ENCODE measurements around the gene ASPSCR1.
A peak's percentile ranks its signal among the peaks of the same experiment; 100 is the strongest.

ASPSCR1 gene

DNA sequence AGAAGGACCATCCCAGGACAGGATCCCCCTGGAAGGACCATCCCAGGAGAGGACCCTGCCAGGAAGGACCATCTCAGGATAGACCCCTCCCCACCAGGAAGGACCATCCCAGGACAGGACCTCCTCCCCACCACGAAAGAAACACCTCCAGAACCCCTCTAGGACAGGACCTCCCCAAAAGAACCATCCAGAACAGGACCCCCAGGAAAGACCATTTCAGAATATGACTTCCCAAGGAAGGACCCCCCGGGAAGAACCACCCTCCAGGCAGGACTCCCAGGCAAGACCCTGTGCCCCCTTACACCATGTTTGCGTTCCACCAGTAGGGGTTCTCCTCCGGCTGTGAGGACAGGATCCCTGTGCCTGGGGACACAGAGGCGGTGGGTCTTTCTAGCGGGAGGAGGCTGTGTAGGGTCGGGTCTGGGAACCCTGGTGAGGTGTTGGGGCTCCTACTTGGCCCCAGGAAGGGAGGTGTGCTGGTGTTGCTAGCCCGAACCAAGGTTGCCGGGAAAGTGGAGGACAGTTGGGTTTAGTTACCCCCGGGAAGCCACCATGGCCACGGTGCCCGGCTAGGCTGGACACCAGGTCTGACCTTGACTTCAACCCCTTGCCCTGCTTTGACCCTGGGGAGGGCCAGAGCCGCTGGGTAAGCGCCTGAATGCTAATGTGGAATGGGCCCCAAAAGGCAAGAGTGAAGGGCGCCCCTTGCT lies 18.6 kb upstream of the ASPSCR1 start:
- no peak overlapping the region for H3K4me3 ChIP-seq (ENCODE audit: low read length)

GRCh38 chr17:81959362-81960129 lies 17.9 kb upstream of the ASPSCR1 start:
- DNase-seq (ENCODE audit: low read depth): peak; percentile 35
- H3K4me3 ChIP-seq (ENCODE audit: low read length): no peak overlapping the region
- peak; percentile 40 for TF ChIP-seq CTCF (conservative IDR thresholded peaks at IDR 0.05; ENCODE audit: low read length)

More for the DNA sequence above, 18.6 kb upstream of the ASPSCR1 start:
- TF ChIP-seq CTCF (conservative IDR thresholded peaks at IDR 0.05; ENCODE audit: low read length): no peak
- DNase-seq (ENCODE audit: low read depth): no peak

- H3K4me3 ChIP-seq (ENCODE audit: low read length): no peak overlapping the region
- TF ChIP-seq CTCF (conservative IDR thresholded peaks at IDR 0.05; ENCODE audit: low read length): no peak
- DNase-seq (ENCODE audit: low read depth): no peak
Observed at GRCh38 chr17:81960130-81960958, 17.1 kb upstream of the ASPSCR1 start.

- TF ChIP-seq CTCF (conservative IDR thresholded peaks at IDR 0.05; ENCODE audit: low read length): 0 out of 2 replicates have a peak, but pooled peaks have one; percentile 10
- peak; percentile 26 for DNase-seq (ENCODE audit: low read depth)
- no peak within 1 kb of the TSS for H3K4me3 ChIP-seq (ENCODE audit: low read length)
Observed at GRCh38 chr17:81961087-81961511, 16.3 kb upstream of the ASPSCR1 start, which contains the start of gene NOTUM. TSS of gene NOTUM (minus strand) at chr17:81961187. CDS start at chr17:81960909, 278 bp downstream.

DNA sequence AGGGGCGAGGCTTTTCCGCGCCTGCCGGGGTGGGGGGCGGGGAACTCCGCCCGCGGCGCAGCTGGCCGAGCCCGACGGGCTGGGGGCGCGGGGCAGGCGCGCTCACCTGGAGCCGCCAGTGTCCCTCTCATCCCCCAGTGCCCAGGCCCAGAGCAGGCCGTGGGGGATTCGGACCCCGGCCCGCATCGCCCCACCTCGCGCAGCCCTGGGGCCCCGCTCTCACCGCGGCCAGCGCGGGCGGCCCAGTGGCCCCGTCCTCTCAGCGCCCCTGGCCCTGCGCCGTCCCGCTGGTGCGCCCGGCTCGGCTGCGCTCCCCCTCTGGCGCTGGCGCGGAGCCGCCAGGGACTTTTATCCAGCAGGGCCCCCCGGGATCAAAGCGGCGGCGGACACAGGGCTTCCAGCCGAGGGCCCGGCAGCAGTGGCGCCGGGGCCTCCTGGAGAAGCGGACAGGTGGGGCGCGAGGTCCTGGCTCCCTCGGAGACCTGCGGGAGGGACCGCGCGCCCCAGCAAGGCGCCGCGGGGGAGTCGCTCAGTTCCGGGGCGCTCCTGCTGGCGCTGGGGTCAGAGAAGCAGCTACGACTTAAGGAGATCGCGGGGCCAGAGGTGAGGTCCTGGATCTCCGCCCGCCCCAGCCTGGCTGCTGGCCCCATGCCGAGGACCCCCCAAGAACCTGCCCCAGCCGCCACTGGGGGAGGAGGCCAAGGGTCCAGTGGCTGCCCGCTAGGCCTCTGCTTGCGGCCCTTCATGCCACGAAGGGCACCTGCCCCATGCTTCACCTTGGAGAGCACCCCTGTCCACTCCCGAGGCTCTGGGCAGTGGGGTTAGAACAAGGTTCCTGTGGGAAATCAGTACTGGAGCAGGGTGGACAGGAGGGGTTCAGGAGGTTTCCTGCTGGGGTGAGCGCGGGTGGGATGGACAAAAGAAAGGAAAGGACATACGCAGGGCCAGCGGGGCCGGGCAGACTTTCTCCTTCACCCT lies 15.6 kb upstream of the ASPSCR1 start:
- no peak for DNase-seq (ENCODE audit: low read depth)
- TF ChIP-seq CTCF (conservative IDR thresholded peaks at IDR 0.05; ENCODE audit: low read length): no peak
- H3K4me3 ChIP-seq (ENCODE audit: low read length): no peak overlapping the region
